HepG2 (cell line): Measurements from ENCODE around the gene WBP1. TPM values are rescaled to one million over a fixed set of nuclear protein-coding genes. Genes with fewer than 3 reads are reported as not detected.

Experiments used
- ARID2 ChIP-seq: sonication (generic); formaldehyde crosslinking; IDR thresholded peaks from 2 replicates; pipeline ENCODE4 v1.8.1; 2022; ENCODE audit warnings: mild to moderate bottlenecking, missing genetic modification reagents, borderline replicate concordance
- CBX5 ChIP-seq: sonication (generic); formaldehyde crosslinking; IDR thresholded peaks from 2 replicates; pipeline ENCODE4 v1.4.0; 2020; ENCODE audit warnings: missing genetic modification reagents, borderline replicate concordance
- ETV6 ChIP-seq: sonication (generic); formaldehyde crosslinking; conservative IDR thresholded peaks from 2 replicates; pipeline ENCODE4 v1.4.0; 2020; ENCODE audit warnings: missing genetic modification reagents
- FOSL1 ChIP-seq: sonication (generic); formaldehyde crosslinking; IDR thresholded peaks from 2 replicates; pipeline ENCODE4 v1.9.0; 2021; ENCODE audit warnings: missing genetic modification reagents, borderline replicate concordance
- FOXA3 ChIP-seq: IDR thresholded peaks from 2 replicates; pipeline ENCODE4 v1.6.1; 2016; ENCODE audit warnings: missing genetic modification reagents, missing compliant biosample characterization
- FOXC1 ChIP-seq: sonication (generic); formaldehyde crosslinking; IDR thresholded peaks from 2 replicates; pipeline ENCODE4 v1.8.0; 2022; ENCODE audit warnings: mild to moderate bottlenecking, missing genetic modification reagents, borderline replicate concordance
- HMGA1 ChIP-seq: sonication (generic); formaldehyde crosslinking; conservative IDR thresholded peaks from 2 replicates; pipeline ENCODE4 v1.4.0; 2020; ENCODE audit warnings: missing genetic modification reagents
- KDM4B ChIP-seq: sonication (generic); formaldehyde crosslinking; IDR thresholded peaks from 2 replicates; pipeline ENCODE4 v1.4.0; 2020; ENCODE audit warnings: missing genetic modification reagents
- MED13 ChIP-seq: sonication (generic); formaldehyde crosslinking; IDR thresholded peaks from 2 replicates; pipeline ENCODE4 v1.5.0; 2020; ENCODE audit warnings: missing genetic modification reagents
- MTA3 ChIP-seq: sonication (generic); formaldehyde crosslinking; IDR thresholded peaks from 2 replicates; pipeline ENCODE4 v1.4.0; 2020; ENCODE audit warnings: missing genetic modification reagents
- NFYC ChIP-seq: IDR thresholded peaks from 2 replicates; pipeline ENCODE4 v1.6.1; 2016; ENCODE audit warnings: missing genetic modification reagents, missing compliant biosample characterization
- RBM22 ChIP-seq: fragments of 200-400 bp; formaldehyde crosslinking; optimal IDR thresholded peaks from 2 replicates; pipeline ENCODE3; 2017; ENCODE audit warnings: mild to moderate bottlenecking, low read length, moderate library complexity
- RXRB ChIP-seq: IDR thresholded peaks from 2 replicates; pipeline ENCODE4 v1.6.1; 2016; ENCODE audit warnings: borderline replicate concordance, missing genetic modification reagents, missing compliant biosample characterization
- ZBTB42 ChIP-seq: sonication (generic); formaldehyde crosslinking; IDR thresholded peaks from 2 replicates; pipeline ENCODE4 v1.5.0; 2020; ENCODE audit warnings: mild to moderate bottlenecking, missing genetic modification reagents
- ZFP82 ChIP-seq: sonication (generic); formaldehyde crosslinking; IDR thresholded peaks from 2 replicates; pipeline ENCODE4 v1.5.1; 2020; ENCODE audit warnings: mild to moderate bottlenecking, missing genetic modification reagents, borderline replicate concordance
- ZNF3 ChIP-seq: IDR thresholded peaks from 2 replicates; pipeline ENCODE4 v1.7.0; 2017; ENCODE audit warnings: inconsistent platforms
- ZNF333 ChIP-seq: sonication (generic); formaldehyde crosslinking; IDR thresholded peaks from 2 replicates; pipeline ENCODE4 v1.4.0; 2020; ENCODE audit warnings: mild to moderate bottlenecking, missing genetic modification reagents, borderline replicate concordance
- ZNF501 ChIP-seq: sonication (generic); formaldehyde crosslinking; IDR thresholded peaks from 2 replicates; pipeline ENCODE4 v1.5.1; 2020; ENCODE audit warnings: mild to moderate bottlenecking, moderate library complexity, missing genetic modification reagents
- ZNF605 ChIP-seq: sonication (generic); formaldehyde crosslinking; IDR thresholded peaks from 2 replicates; pipeline ENCODE4 v1.8.0; 2022; ENCODE audit warnings: mild to moderate bottlenecking, missing genetic modification reagents
- ZNF639 ChIP-seq: conservative IDR thresholded peaks from 2 replicates; pipeline ENCODE4 v1.6.1; 2018; ENCODE audit warnings: missing genetic modification reagents
- ZNF687 ChIP-seq: sonication (generic); formaldehyde crosslinking; IDR thresholded peaks from 2 replicates; pipeline ENCODE4 v1.5.1; 2020; ENCODE audit warnings: mild to moderate bottlenecking, missing genetic modification reagents, moderate library complexity
- ZNF704 ChIP-seq: sonication (generic); formaldehyde crosslinking; IDR thresholded peaks from 2 replicates; pipeline ENCODE4 v1.8.1; 2023; ENCODE audit warnings: mild to moderate bottlenecking, inconsistent platforms, moderate library complexity, missing genetic modification reagents, borderline replicate concordance
- ZNF781 ChIP-seq: sonication (generic); formaldehyde crosslinking; IDR thresholded peaks from 2 replicates; pipeline ENCODE4 v1.5.1; 2020; ENCODE audit warnings: borderline replicate concordance, mild to moderate bottlenecking, missing genetic modification reagents; ENCODE audit errors: not compliant biosample characterization
- ZNF790 ChIP-seq: sonication (generic); formaldehyde crosslinking; IDR thresholded peaks from 2 replicates; pipeline ENCODE4 v1.8.0; 2022; ENCODE audit warnings: missing genetic modification reagents, mild to moderate bottlenecking, borderline replicate concordance
- ZZZ3 ChIP-seq: sonication (generic); formaldehyde crosslinking; IDR thresholded peaks from 2 replicates; pipeline ENCODE4 v1.4.0; 2020; ENCODE audit warnings: missing genetic modification reagents, mild to moderate bottlenecking, borderline replicate concordance
- polyA plus RNA-seq, 8 experiments: library from polyadenylated mRNA; depleted of rRNA in 3 of 8; stranded (reverse) in 7 of 8; unstranded in 1 of 8; fragments of >200 nt; fragmentation: Illumina TruSeq in 4 of 8; extraction: Trizol in 4 of 8; gene quantifications; 2 replicates each; pipeline versions ENCODE4 v1.2.1 to v1.2.3, GENCODE V29; 2011 to 2016; ENCODE audit warnings: low read depth in 4 of 8, missing spikeins in 1 of 8, mixed read lengths in 1 of 8; ENCODE audit not compliant: insufficient read depth in 1 of 8
- total RNA-seq, 5 experiments: library from RNA; depleted of rRNA; stranded (reverse); fragments of >200 nt; fragmentation: Illumina TruSeq; extraction: Trizol; gene quantifications; 2 replicates each; pipeline ENCODE4 v1.2.3, GENCODE V29; 2016; ENCODE audit warnings: low read depth in 1 of 5

The WBP1 gene
- total and polyA plus RNA-seq, 2 of the 13 experiments (the other 11 are each of a cell fraction or from before 2014, with no cell fraction given), result 38.8 to 85.7 TPM

- TF ChIP-seq ETV6 (CRISPR knock-in tag), result 0 out of 2 replicates have a peak, but pooled peaks have one; percentile 16
- TF ChIP-seq RBM22, result no peak
- TF ChIP-seq NFYC (CRISPR knock-in tag), result no peak
- peak; percentile 1; the same call in 1 of the 2 replicates for TF ChIP-seq ZFP82
- TF ChIP-seq KDM4B (CRISPR knock-in tag), result 0 out of 2 replicates have a peak, but pooled peaks have one; percentile 1
- TF ChIP-seq ZNF501 (CRISPR knock-in tag), result peak; percentile 92
- peak; percentile 30 for TF ChIP-seq ZNF333
- peak; percentile 92 for TF ChIP-seq ARID2 (CRISPR knock-in tag)
- TF ChIP-seq ZNF3, result no peak
- TF ChIP-seq CBX5, result peak; percentile 46; the same call in 1 of the 2 replicates
- peak; percentile 92; the same call in 1 of the 2 replicates for TF ChIP-seq ZBTB42 (CRISPR knock-in tag)
- peak; percentile 40; the same call in 1 of the 2 replicates for TF ChIP-seq RXRB
- TF ChIP-seq MED13 (CRISPR knock-in tag), result peak; percentile 56; the same call in 1 of the 2 replicates
- 0 out of 2 replicates have a peak, but pooled peaks have one; percentile 37 for TF ChIP-seq ZNF704 (CRISPR knock-in tag)
- TF ChIP-seq MTA3 (CRISPR knock-in tag), result no peak
- peak; percentile 79; the same call in 1 of the 2 replicates for TF ChIP-seq FOXC1 (CRISPR knock-in tag)
- peak; percentile 19; the same call in 1 of the 2 replicates for TF ChIP-seq FOXA3 (CRISPR knock-in tag)
- peak; percentile 88 for TF ChIP-seq ZNF687
- TF ChIP-seq ZNF781 (CRISPR knock-in tag), result peak; percentile 62
- TF ChIP-seq HMGA1 (CRISPR knock-in tag), result no peak
- TF ChIP-seq ZNF790 (CRISPR knock-in tag), result peak; percentile 7; the same call in 1 of the 2 replicates
- no peak for TF ChIP-seq ZNF639 (CRISPR knock-in tag)
- peak; percentile 9; the same call in 1 of the 2 replicates for TF ChIP-seq ZZZ3
- TF ChIP-seq FOSL1 (CRISPR knock-in tag), result no peak
- peak; percentile 94 for TF ChIP-seq ZNF605 (CRISPR knock-in tag)
These were observed 598 bp upstream of the WBP1 start (continued) for GRCh38 chr2:74457549-74458131.
